HepG2 (cell line): ENCODE results near the gene PDE4C. TPM values are rescaled to one million over a fixed set of nuclear protein-coding genes. Genes with fewer than 3 reads are reported as not detected.

Experiments used
- ATAC-seq: fragments of 200-7000 bp; cut with Tn5 transposase; 3 replicates; pipeline ENCODE4 v1.9.1; 2020; ENCODE audit warnings: mild to moderate bottlenecking, moderate library complexity
- BruUV-seq: library from RNA; stranded (reverse); fragments of 400-500 nt; replicated peaks from 2 replicates; lab custom pipeline; 2021; lab: Mats Ljungman, UMichigan
- CTCF ChIA-PET: fragments of 300-600 bp; formaldehyde crosslinking; extraction: SDS; loops from one replicate; lab custom pipeline; 2021; ENCODE audit warnings: low total read pairs, inconsistent platforms, low intra/inter-chr PET ratio; lab: Yijun Ruan, JAX
- POLR2A ChIA-PET: fragments of 350-600 bp; sonication (Branson Sonifier 250); formaldehyde crosslinking; loops from one replicate; lab custom pipeline; 2020; ENCODE audit warnings: antibody characterized with exemption, inconsistent platforms; lab: Yijun Ruan, JAX
- DNase-seq: peaks from one replicate; pipeline ENCODE4 v3.0.0-alpha.2; 2015; ENCODE audit warnings: low spot score
- FAIRE-seq: peaks from 3 replicates; lab custom pipeline; 2011; peaks lifted over from hg19 to GRCh38; lab: Jason Lieb, UNC
- H2AFZ ChIP-seq: one replicate; pipeline ENCODE4 v1.6.1; 2011; ENCODE audit warnings: low read length, inconsistent platforms
- H3K27ac ChIP-seq: fragments of 300-600 bp; 3 replicates; pipeline ENCODE4 v1.8.0; 2011; ENCODE audit warnings: mixed run types, mild to moderate bottlenecking, mixed read lengths, low read length, inconsistent platforms; ENCODE audit not compliant: insufficient read depth; ENCODE audit errors: extremely low read length
- H3K27me3 ChIP-seq, 2 experiments: fragments of 200-600 bp in 1 of 2; 2 replicates in 1 of 2; 3 replicates in 1 of 2; pipeline versions ENCODE4 v1.6.0 to v1.8.0; 2011; ENCODE audit warnings: low read length in 2 of 2, mild to moderate bottlenecking in 2 of 2, moderate library complexity in 2 of 2, inconsistent platforms in 1 of 2; ENCODE audit not compliant: insufficient read depth in 2 of 2, control insufficient read depth in 1 of 2
- H3K36me3 ChIP-seq, 2 experiments: fragments of 200-600 bp in 1 of 2; replicated peaks in 1 of 2; 2 replicates in 1 of 2; 3 replicates in 1 of 2; pipeline versions ENCODE4 v1.5.1 to v1.8.0; 2011; ENCODE audit warnings: low read length in 2 of 2, inconsistent platforms in 1 of 2; ENCODE audit not compliant: insufficient read depth in 2 of 2, control insufficient read depth in 1 of 2
- H3K4me1 ChIP-seq: 2 replicates; pipeline ENCODE4 v1.5.1; 2012; ENCODE audit warnings: low read length, inconsistent platforms; ENCODE audit not compliant: insufficient read depth
- H3K4me2 ChIP-seq: 2 replicates; pipeline ENCODE4 v1.6.0; 2011; ENCODE audit warnings: low read depth, low read length, inconsistent platforms
- H3K4me3 ChIP-seq, 3 experiments: fragments of 200-600 bp in 1 of 3; sonication (generic), shearing (Covaris generic) in 1 of 3; replicated peaks in 1 of 3; 2 replicates each; pipeline ENCODE4 v1.5.1; 2011 to 2016; ENCODE audit warnings: low read length in 3 of 3, inconsistent platforms in 2 of 3, low read depth in 2 of 3, mild to moderate bottlenecking in 2 of 3, control low read depth in 1 of 3, mixed read lengths in 1 of 3; ENCODE audit not compliant: insufficient read depth in 1 of 3
- H3K79me2 ChIP-seq: one replicate; pipeline ENCODE4 v1.6.1; 2011; ENCODE audit warnings: low read length, inconsistent platforms; ENCODE audit not compliant: insufficient read depth
- H3K9ac ChIP-seq: 2 replicates; pipeline ENCODE4 v1.6.0; 2011; ENCODE audit warnings: mild to moderate bottlenecking, low read depth, low read length, inconsistent platforms; ENCODE audit not compliant: insufficient read depth
- H3K9me3 ChIP-seq: 2 replicates; pipeline ENCODE4 v1.5.1; 2012; ENCODE audit warnings: mild to moderate bottlenecking, low read length
- H4K20me1 ChIP-seq: 2 replicates; pipeline ENCODE4 v1.6.0; 2011; ENCODE audit warnings: inconsistent platforms, mild to moderate bottlenecking, low read length, moderate library complexity; ENCODE audit not compliant: insufficient read depth
- BHLHE40 ChIP-seq: IDR thresholded peaks from 2 replicates; pipeline ENCODE4 v1.6.1; 2011; ENCODE audit warnings: low read length, improper control_type of control experiment
- HOXA3 ChIP-seq: sonication (generic); formaldehyde crosslinking; IDR thresholded peaks from 2 replicates; pipeline ENCODE4 v1.5.0; 2020; ENCODE audit warnings: missing genetic modification reagents
- POLR2AphosphoS2 ChIP-seq: IDR thresholded peaks from 2 replicates; pipeline ENCODE4 v1.6.1; 2011; ENCODE audit warnings: low read depth, low read length, improper control_type of control experiment
- ZNF251 ChIP-seq: sonication (generic); formaldehyde crosslinking; IDR thresholded peaks from 2 replicates; pipeline ENCODE4 v1.9.0; 2021; ENCODE audit warnings: mild to moderate bottlenecking, missing genetic modification reagents
- ZNF326 ChIP-seq: sonication (generic); formaldehyde crosslinking; IDR thresholded peaks from 2 replicates; pipeline ENCODE4 v1.4.0; 2020; ENCODE audit warnings: missing genetic modification reagents, borderline replicate concordance
- ZNF546 ChIP-seq: sonication (generic); formaldehyde crosslinking; conservative IDR thresholded peaks from 2 replicates; pipeline ENCODE4 v1.8.1; 2023; ENCODE audit warnings: mild to moderate bottlenecking, missing genetic modification reagents
- ZNF564 ChIP-seq: sonication (generic); formaldehyde crosslinking; IDR thresholded peaks from 2 replicates; pipeline ENCODE4 v1.8.1; 2023; ENCODE audit warnings: mild to moderate bottlenecking, missing genetic modification reagents
- ZNF746 ChIP-seq: sonication (generic); formaldehyde crosslinking; IDR thresholded peaks from 2 replicates; pipeline ENCODE4 v1.8.0; 2022; ENCODE audit warnings: mild to moderate bottlenecking, missing genetic modification reagents
- WGBS: methylation state at CpG from one replicate; pipeline ENCODE4 v1.1.6; 2017; ENCODE audit warnings: low lambda C conversion rate; 5-methylcytosine and 5-hydroxymethylcytosine counted together
- in situ Hi-C: cut with HindIII; loops from 2 replicates; pipeline ENCODE4 v1.10.0; 2017; ENCODE audit warnings: low pct_unique_long_range_greater_than_20kb; ENCODE audit not compliant: extremely low pct_ligation_motif_present
- intact Hi-C: fragments of 100-400 bp; cut with micrococcal nuclease; formaldehyde crosslinking; loops from one replicate; pipeline ENCODE4 v1.10.0; 2022; ENCODE audit not compliant: unreplicated experiment
- polyA plus RNA-seq, 8 experiments: library from polyadenylated mRNA; depleted of rRNA in 3 of 8; stranded (reverse) in 7 of 8; unstranded in 1 of 8; fragments of >200 nt; fragmentation: Illumina TruSeq in 4 of 8; extraction: Trizol in 4 of 8; gene quantifications; 2 replicates each; pipeline versions ENCODE4 v1.2.1 to v1.2.3, GENCODE V29; 2011 to 2016; ENCODE audit warnings: low read depth in 4 of 8, missing spikeins in 1 of 8, mixed read lengths in 1 of 8; ENCODE audit not compliant: insufficient read depth in 1 of 8
- total RNA-seq, 5 experiments: library from RNA; depleted of rRNA; stranded (reverse); fragments of >200 nt; fragmentation: Illumina TruSeq; extraction: Trizol; gene quantifications; 2 replicates each; pipeline ENCODE4 v1.2.3, GENCODE V29; 2016; ENCODE audit warnings: low read depth in 1 of 5
- TF ChIP-seq, protein P1 (sequence below): IDR thresholded peaks from 2 replicates; pipeline ENCODE4 v1.6.1; 2016; ENCODE audit warnings: low read depth, missing genetic modification reagents, missing compliant biosample characterization

PDE4C gene
- total and polyA plus RNA-seq, 2 of the 13 experiments (the other 11 are each of a cell fraction or from before 2014, with no cell fraction given), result 1.4 to 14.0 TPM

- no peak overlapping the region for H2AFZ ChIP-seq
- no peak for DNase-seq
- H3K9me3 ChIP-seq, result no peaks in the 10 kb centered on the region
- intact Hi-C loops (no loop called here), in situ Hi-C loops (no loop called here)
- WGBS, result 13% methylated on average over 3 of the region's 3 CpGs
- FAIRE-seq, result no peak
- no peak overlapping the region for H3K4me3 ChIP-seq
- peaks cover 22% of the 10 kb centered on the region for H3K4me1 ChIP-seq
- no peak overlapping the region for H3K27ac ChIP-seq
- TF ChIP-seq BHLHE40, result no peak
- TF ChIP-seq HOXA3 (CRISPR knock-in tag), result no peak
- H3K9ac ChIP-seq, result no peak overlapping the region
- H3K4me2 ChIP-seq, result no peak overlapping the region
- no peaks in the 10 kb centered on the region for H4K20me1 ChIP-seq
- CTCF ChIA-PET, result no interaction called here
- no peaks in the 10 kb centered on the region for H3K36me3 ChIP-seq
- peaks cover 4 to 15% of the 10 kb centered on the region in 2 experiments; a peak in 3 of 5 replicates for H3K27me3 ChIP-seq
- no peak for ATAC-seq
- POLR2A ChIA-PET, result no interaction called here
- no TSS peak for BruUV-seq
- no peaks in the 10 kb centered on the region for H3K79me2 ChIP-seq
Measured at GRCh38 chr19:18218600-18218999, 7.6 kb downstream of the PDE4C start.

- no peak overlapping the region for H3K4me2 ChIP-seq
- H3K4me1 ChIP-seq, result peaks cover 19% of the 10 kb centered on the region
- H3K4me3 ChIP-seq, result no peak overlapping the region
- H3K36me3 ChIP-seq, result no peaks in the 10 kb centered on the region
- H3K9ac ChIP-seq, result no peak overlapping the region
- CTCF ChIA-PET, result no interaction called here
- no peaks in the 10 kb centered on the region for H3K9me3 ChIP-seq
- no peak overlapping the region for H3K27ac ChIP-seq
- DNase-seq (no peak), ATAC-seq (no peak), FAIRE-seq (no peak)
- intact Hi-C loops (no loop called here), in situ Hi-C loops (no loop called here)
- H3K27me3 ChIP-seq, result peaks cover 4 to 15% of the 10 kb centered on the region in 2 experiments; a peak in 3 of 5 replicates
- H4K20me1 ChIP-seq, result no peaks in the 10 kb centered on the region
- no TSS peak for BruUV-seq
- H3K79me2 ChIP-seq, result no peaks in the 10 kb centered on the region
- POLR2A ChIA-PET, result no interaction called here
- H2AFZ ChIP-seq, result no peak overlapping the region
- WGBS, result 46% methylated on average over 12 of the region's 17 CpGs
- TF ChIP-seq POLR2AphosphoS2, result no peak
- no peak for TF ChIP-seq ZNF546 (CRISPR knock-in tag)
- TF ChIP-seq ZNF326 (CRISPR knock-in tag), result no peak
- no peak for TF ChIP-seq ZNF251 (CRISPR knock-in tag)
- TF ChIP-seq, protein P1, sequence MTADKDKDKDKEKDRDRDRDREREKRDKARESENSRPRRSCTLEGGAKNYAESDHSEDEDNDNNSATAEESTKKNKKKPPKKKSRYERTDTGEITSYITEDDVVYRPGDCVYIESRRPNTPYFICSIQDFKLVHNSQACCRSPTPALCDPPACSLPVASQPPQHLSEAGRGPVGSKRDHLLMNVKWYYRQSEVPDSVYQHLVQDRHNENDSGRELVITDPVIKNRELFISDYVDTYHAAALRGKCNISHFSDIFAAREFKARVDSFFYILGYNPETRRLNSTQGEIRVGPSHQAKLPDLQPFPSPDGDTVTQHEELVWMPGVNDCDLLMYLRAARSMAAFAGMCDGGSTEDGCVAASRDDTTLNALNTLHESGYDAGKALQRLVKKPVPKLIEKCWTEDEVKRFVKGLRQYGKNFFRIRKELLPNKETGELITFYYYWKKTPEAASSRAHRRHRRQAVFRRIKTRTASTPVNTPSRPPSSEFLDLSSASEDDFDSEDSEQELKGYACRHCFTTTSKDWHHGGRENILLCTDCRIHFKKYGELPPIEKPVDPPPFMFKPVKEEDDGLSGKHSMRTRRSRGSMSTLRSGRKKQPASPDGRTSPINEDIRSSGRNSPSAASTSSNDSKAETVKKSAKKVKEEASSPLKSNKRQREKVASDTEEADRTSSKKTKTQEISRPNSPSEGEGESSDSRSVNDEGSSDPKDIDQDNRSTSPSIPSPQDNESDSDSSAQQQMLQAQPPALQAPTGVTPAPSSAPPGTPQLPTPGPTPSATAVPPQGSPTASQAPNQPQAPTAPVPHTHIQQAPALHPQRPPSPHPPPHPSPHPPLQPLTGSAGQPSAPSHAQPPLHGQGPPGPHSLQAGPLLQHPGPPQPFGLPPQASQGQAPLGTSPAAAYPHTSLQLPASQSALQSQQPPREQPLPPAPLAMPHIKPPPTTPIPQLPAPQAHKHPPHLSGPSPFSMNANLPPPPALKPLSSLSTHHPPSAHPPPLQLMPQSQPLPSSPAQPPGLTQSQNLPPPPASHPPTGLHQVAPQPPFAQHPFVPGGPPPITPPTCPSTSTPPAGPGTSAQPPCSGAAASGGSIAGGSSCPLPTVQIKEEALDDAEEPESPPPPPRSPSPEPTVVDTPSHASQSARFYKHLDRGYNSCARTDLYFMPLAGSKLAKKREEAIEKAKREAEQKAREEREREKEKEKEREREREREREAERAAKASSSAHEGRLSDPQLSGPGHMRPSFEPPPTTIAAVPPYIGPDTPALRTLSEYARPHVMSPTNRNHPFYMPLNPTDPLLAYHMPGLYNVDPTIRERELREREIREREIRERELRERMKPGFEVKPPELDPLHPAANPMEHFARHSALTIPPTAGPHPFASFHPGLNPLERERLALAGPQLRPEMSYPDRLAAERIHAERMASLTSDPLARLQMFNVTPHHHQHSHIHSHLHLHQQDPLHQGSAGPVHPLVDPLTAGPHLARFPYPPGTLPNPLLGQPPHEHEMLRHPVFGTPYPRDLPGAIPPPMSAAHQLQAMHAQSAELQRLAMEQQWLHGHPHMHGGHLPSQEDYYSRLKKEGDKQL, result no peak
- TF ChIP-seq ZNF564 (CRISPR knock-in tag), result no peak
- no peak for TF ChIP-seq ZNF746 (CRISPR knock-in tag)
Measured at GRCh38 chr19:18218159-18218558, 8.1 kb downstream of the PDE4C start.
